ENCODE measurements around the gene RANBP10. TPM values are rescaled to one million over a fixed set of nuclear protein-coding genes. Genes with fewer than 3 reads are reported as not detected.

RANBP10 gene
- total and polyA plus RNA-seq, 2 of the 13 experiments (the other 11 are each of a cell fraction or from before 2014, with no cell fraction given), result 9.2 to 22.7 TPM

GRCh38 chr16:67781565-67781921, 24.8 kb downstream of the RANBP10 start:
- in situ Hi-C loops (cut with HindIII; ENCODE audit: extremely low pct_ligation_motif_present, low pct_unique_long_range_greater_than_20kb), result no loop called here
- H2AFZ ChIP-seq (ENCODE audit: low read length), result no peak overlapping the region
- no peak for FAIRE-seq
- CTCF ChIA-PET (ENCODE audit: low intra/inter-chr PET ratio, low total read pairs), result no interaction called here
- no peak for DNase-seq (ENCODE audit: low spot score)
- H3K9ac ChIP-seq (ENCODE audit: insufficient read depth, low read depth, low read length), result no peak overlapping the region
- H3K4me1 ChIP-seq (ENCODE audit: insufficient read depth, low read length), result peaks cover 21% of the 10 kb centered on the region
- TF ChIP-seq ZNF234 (CRISPR knock-in tag; conservative IDR thresholded peaks at IDR 0.05) (no peak), ZNF598 (CRISPR knock-in tag; IDR thresholded peaks at IDR 0.05; ENCODE audit: borderline replicate concordance) (no peak), CBX2 (IDR thresholded peaks at IDR 0.05; ENCODE audit: low read depth, low read length) (no peak), CBX2 (CRISPR knock-in tag; IDR thresholded peaks at IDR 0.05; ENCODE audit: low read depth) (no peak), KIAA2018 (CRISPR knock-in tag; IDR thresholded peaks at IDR 0.05; ENCODE audit: borderline replicate concordance) (no peak), ZNF709 (CRISPR knock-in tag; IDR thresholded peaks at IDR 0.05) (no peak), POLR2G (IDR thresholded peaks at IDR 0.05; ENCODE audit: low read depth, low read length) (no peak), CHCHD3 (CRISPR knock-in tag; IDR thresholded peaks at IDR 0.05) (no peak), ZNF547 (CRISPR knock-in tag; IDR thresholded peaks at IDR 0.05) (no peak), ZNF430 (CRISPR knock-in tag; IDR thresholded peaks at IDR 0.05) (no peak)
- TF ChIP-seq, protein P1, sequence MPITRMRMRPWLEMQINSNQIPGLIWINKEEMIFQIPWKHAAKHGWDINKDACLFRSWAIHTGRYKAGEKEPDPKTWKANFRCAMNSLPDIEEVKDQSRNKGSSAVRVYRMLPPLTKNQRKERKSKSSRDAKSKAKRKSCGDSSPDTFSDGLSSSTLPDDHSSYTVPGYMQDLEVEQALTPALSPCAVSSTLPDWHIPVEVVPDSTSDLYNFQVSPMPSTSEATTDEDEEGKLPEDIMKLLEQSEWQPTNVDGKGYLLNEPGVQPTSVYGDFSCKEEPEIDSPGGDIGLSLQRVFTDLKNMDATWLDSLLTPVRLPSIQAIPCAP (CRISPR knock-in tag; IDR thresholded peaks at IDR 0.05; ENCODE audit: low read depth), result no peak
- ATAC-seq, result no peak
- BruUV-seq (replicated peaks), result no TSS peak
- intact Hi-C loops (cut with micrococcal nuclease; ENCODE audit: unreplicated experiment), result no loop called here
- H3K36me3 ChIP-seq (replicated peaks in 1 of 2; ENCODE audit: control insufficient read depth in 1 of 2, insufficient read depth in 2 of 2, low read length in 2 of 2), result peaks cover 5 to 19% of the 10 kb centered on the region in 2 experiments; a peak in 4 of 5 replicates
- no peak overlapping the region for H3K4me2 ChIP-seq (ENCODE audit: low read depth, low read length)
- peaks cover 3% of the 10 kb centered on the region; the same call in 1 of the 2 replicates for H4K20me1 ChIP-seq (ENCODE audit: insufficient read depth, low read length)
- POLR2A ChIA-PET, result no interaction called here
- peaks cover 22% of the 10 kb centered on the region for H3K79me2 ChIP-seq (ENCODE audit: insufficient read depth, low read length)
- no peaks in the 10 kb centered on the region for H3K9me3 ChIP-seq (ENCODE audit: low read length)
- no peak overlapping the region for H3K4me3 ChIP-seq (replicated peaks in 1 of 3; ENCODE audit: insufficient read depth in 1 of 3, low read depth in 2 of 3, low read length in 3 of 3)
- H3K27me3 ChIP-seq (ENCODE audit: control insufficient read depth in 1 of 2, insufficient read depth in 2 of 2, low read length in 2 of 2), result no peaks in the 10 kb centered on the region
- no peak overlapping the region for H3K27ac ChIP-seq (ENCODE audit: extremely low read length, insufficient read depth, low read length)
- WGBS (ENCODE audit: low lambda C conversion rate), result 96% methylated on average over 5 of the region's 5 CpGs

All from HepG2 (cell line).